GM23248 (cell line): ENCODE results near the gene PNMA1.

Experiments used
- EZH2 ChIP-seq: fragments of 200-600 bp; sonication (generic); IDR thresholded peaks from 2 replicates; pipeline ENCODE4 v1.6.1; 2018; ENCODE audit warnings: antibody characterized with exemption, mild to moderate bottlenecking; ENCODE audit not compliant: insufficient read depth, poor library complexity, severe bottlenecking
- EZH2phosphoT487 ChIP-seq: fragments of 200-600 bp; sonication (generic); IDR thresholded peaks from 2 replicates; pipeline ENCODE4 v1.6.1; 2018; ENCODE audit warnings: antibody characterized with exemption, moderate library complexity, mild to moderate bottlenecking, low read depth; ENCODE audit not compliant: insufficient read depth

- TF ChIP-seq EZH2 = no peak
- TF ChIP-seq EZH2phosphoT487 = no peak
Measured at GRCh38 chr14:73751157-73751691, 37.0 kb upstream of the PNMA1 start.
